ENCODE data around the gene PLCH2.

- TF ChIP-seq FIP1L1 (IDR thresholded peaks at IDR 0.05; ENCODE audit: borderline replicate concordance, insufficient read depth, low read depth, low read length) (no peak), DR1 (CRISPR knock-in tag; IDR thresholded peaks at IDR 0.05) (no peak), CSRNP2 (CRISPR knock-in tag; conservative IDR thresholded peaks at IDR 0.05; ENCODE audit: low read depth) (no peak), ZNF142 (CRISPR knock-in tag; IDR thresholded peaks at IDR 0.05) (no peak), MTF1 (CRISPR knock-in tag; IDR thresholded peaks at IDR 0.05) (no peak), POLR2A (IDR thresholded peaks at IDR 0.05; ENCODE audit: insufficient read depth in 1 of 2, low read depth in 2 of 2, low read length in 2 of 2) (no peak), TRAFD1 (CRISPR knock-in tag; IDR thresholded peaks at IDR 0.05; ENCODE audit: borderline replicate concordance) (no peak), CBFB (CRISPR knock-in tag; IDR thresholded peaks at IDR 0.05) (no peak), ZNF703 (CRISPR knock-in tag; IDR thresholded peaks at IDR 0.05; ENCODE audit: borderline replicate concordance) (no peak)
- TF ChIP-seq, protein P1, sequence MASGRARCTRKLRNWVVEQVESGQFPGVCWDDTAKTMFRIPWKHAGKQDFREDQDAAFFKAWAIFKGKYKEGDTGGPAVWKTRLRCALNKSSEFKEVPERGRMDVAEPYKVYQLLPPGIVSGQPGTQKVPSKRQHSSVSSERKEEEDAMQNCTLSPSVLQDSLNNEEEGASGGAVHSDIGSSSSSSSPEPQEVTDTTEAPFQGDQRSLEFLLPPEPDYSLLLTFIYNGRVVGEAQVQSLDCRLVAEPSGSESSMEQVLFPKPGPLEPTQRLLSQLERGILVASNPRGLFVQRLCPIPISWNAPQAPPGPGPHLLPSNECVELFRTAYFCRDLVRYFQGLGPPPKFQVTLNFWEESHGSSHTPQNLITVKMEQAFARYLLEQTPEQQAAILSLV (CRISPR knock-in tag; IDR thresholded peaks at IDR 0.05; ENCODE audit: borderline replicate concordance) = no peak
Observed at GRCh38 chr1:2431103-2431502, 45.0 kb upstream of the PLCH2 start.

All from HepG2 (cell line).